GM18511 (cell line): ENCODE data around the gene GALK1.

ENCODE experiments used
- ATAC-seq: cut with Tn5 transposase; IDR thresholded peaks from one replicate; pipeline ENCODE4 v1.9.1; 2021; ENCODE audit warnings: mild to moderate bottlenecking, moderate library complexity; ENCODE audit not compliant: unreplicated experiment

GALK1 gene

DNA sequence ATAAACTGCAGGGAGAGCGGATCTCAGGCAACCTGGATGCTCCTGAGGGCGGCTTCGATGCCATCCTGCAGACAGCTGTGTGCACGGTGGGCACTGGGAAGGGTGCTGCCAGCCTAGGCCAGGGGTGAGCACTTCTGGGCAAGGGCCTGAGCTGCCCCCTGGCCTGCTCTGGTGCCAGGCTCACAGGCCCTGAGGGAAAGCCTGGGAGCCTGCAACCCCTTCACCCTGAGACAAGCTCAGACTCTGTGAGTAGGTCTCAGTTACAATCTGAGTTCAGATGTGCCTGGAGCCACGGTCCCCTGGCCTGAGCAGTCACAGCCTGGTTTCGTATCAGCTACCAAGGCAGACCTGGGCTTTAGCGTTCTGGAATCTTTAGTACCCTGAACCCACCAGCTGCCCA lies 35.6 kb downstream of the GALK1 start:
- no peak for ATAC-seq

DNA sequence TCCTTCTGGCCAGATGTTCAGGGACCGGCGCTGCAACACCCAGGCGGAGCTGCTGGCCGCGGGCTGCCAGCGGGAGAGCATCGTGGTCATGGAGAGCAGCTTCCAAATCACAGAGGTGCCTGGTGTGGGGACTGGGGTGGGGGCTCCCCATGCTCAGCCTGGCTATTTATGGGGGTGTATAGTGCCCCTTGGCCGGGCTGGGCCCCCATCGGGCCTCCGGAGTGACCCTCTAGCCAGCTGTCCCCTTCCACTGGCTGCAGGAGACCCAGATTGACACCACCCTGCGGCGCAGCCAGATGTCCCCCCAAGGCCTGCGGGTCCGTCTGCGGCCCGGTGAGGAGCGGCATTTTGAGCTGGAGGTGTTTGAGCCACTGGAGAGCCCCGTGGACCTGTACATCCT lies 37.6 kb downstream of the GALK1 start:
- no peak for ATAC-seq

DNA sequence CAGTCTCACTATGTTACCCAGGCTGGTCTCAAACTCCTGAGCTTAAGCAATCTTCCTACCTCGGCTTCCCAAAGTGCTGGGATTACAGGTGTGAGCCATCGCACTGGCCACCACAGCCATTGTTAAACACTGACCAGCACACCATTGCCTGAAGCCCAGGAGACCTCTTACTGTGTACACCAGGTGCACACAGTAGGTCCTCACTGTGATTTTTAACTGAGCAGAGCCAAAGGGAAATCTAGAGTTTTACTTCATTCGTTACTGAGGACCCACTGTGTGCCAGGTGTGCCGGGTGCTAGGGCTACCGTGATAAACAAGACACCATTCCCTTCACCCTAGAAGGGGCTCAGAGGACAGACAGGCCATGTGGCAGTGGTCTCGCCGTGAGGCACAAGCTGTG lies 39.5 kb downstream of the GALK1 start:
- no peak for ATAC-seq

DNA sequence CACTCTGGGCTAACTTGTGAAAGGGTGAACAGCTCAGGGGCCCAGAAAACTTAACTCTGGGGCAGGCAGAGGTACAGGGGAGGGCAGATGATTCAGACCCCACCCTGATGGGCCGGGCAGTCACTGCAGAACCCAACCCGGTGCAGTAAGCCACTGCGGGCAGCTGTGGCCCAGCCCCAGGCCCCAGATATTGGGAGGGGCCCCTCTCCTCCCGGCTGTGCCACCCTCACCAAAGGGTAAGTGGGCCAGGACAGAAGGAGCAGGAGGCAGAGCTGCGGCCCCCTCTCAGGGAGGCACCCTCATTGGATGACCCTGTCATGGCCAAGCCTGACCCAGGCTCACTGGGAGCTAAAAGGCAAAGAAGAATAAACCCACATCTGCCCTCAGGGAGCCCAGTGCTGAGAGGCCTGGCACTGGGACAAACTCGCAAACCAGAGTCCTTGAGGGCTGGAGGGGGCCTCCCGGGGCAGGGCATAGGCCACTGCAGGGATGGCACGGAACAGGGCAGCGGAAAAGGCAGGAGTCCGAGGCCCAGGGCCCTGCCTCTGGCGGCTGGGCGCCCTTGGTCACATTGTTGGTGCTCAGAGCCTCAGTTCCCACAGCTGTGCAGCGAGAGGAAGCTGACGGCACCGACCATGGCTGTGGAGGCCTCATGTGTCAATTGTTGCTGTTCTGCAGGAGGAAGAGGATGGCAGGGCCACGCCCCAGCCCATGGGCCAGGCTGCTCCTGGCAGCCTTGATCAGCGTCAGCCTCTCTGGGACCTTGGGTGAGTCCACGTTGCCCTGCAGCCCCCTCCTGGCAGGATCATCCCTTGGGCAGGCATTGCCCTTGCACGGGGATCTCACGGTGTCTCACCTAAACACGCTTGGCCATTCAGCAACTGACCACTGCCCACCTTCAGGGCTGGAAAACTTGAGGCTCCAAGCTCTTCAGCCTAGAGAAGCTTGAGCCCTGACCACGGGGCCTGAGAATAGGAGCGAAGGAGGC lies 40.7 kb downstream of the GALK1 start:
- no peak for ATAC-seq

DNA sequence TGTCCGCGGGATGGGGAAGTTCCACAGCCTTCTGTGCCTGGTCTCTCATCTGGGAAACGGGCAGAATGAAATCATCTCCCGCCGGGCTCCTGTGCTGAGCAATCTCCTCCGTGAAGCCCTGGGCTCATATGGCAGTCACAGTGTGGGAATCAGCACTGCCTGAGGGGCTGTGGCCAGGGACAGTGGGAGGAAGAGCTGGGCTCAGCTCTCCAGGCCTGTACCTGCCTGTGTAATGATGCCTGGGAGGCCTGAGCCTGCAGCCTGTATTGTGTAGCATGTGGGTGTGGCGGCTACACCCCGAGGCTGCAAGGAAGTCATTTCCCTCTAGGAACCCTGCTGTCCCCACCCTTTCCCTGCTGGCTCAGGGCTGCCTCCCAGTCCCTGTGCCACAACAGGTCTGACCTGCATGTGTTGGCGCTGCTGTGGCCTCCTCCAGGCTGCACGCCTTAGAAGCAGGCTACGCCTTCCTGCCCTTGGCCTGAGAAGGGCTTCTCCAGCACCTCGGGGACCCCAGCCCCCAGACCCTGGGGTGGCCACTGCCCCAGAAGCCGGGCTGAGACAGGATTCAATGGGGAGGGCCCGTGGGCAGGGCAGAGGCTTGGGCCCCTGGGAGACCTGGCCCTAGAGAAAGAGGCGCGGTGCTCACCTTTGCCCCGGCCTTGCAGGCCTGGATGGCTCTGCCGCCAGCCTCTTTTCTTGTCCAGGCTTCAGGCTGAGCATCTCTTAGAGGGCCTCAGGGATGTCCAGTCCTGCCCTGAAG lies 41.6 kb downstream of the GALK1 start:
- ATAC-seq: no peak

DNA sequence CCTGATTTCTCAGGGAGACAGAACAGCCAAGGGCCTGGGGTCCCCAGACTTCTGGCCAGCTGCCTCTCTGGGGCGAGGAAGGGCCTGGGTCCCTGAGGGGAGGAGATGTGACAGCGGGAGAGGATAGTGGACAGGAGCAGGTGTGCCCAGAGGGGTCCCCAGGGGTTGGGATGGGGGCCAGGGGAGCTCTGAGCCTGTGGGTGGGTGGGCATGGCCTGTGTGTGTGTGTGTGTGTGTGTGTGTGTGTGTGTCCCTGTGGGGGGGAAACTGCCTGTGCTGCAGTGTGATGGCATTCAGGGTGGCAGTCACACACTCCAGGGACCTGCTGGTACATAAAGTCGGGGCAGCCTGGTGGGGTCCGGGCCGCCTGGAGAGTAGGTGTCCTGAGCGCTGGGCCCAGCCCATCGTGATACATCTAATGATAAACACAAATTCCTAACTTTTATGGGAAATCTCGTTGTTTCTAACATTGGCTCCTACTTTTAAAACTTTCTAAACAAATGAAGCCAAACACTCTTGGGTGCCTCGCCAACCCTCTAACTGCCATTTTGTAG lies 42.4 kb downstream of the GALK1 start:
- no peak for ATAC-seq

DNA sequence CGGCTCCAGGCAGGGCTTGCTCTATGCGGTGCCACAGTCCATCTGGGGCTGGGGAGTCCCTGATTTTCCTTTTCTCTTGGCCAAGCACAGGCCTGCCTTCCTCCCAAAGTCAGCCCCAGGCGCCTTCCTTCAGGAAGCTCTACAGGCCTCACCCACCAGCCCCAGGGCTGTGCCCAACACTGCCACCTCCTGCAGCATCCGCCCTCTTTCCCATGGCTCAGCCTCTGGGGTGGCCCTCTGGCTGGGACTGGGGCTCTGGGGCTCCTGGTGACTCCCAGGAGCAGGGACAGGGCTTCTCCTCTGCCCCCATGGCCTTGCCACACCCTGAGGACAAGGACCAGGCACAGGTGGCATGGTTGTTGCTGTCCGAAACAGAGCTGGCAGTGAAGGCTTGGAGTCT lies 42.9 kb downstream of the GALK1 start:
- ATAC-seq: no peak

DNA sequence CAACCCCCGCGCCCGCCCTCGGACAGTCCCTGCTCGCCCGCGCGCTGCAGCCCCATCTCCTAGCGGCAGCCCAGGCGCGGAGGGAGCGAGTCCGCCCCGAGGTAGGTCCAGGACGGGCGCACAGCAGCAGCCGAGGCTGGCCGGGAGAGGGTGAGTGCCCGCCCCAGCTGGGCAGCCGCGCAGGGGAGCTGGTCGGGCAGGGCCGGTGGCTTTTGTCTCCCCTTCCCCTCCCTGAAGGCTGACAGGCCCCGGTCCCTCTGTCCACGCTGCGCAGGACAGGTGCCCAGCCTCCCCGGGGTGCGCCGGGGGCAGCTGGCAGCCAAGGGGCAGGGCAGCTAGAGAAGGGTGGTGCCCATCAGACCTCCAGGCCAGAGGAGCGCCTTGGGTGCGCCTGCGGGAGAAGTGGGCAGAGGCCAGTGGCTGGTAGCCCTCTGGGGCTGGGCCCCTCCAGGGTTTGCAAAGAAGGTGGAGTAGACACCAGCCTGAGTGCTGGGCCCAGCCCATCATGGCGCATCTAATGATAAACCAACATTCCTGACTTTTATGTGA lies 43.5 kb downstream of the GALK1 start:
- ATAC-seq: no peak

DNA sequence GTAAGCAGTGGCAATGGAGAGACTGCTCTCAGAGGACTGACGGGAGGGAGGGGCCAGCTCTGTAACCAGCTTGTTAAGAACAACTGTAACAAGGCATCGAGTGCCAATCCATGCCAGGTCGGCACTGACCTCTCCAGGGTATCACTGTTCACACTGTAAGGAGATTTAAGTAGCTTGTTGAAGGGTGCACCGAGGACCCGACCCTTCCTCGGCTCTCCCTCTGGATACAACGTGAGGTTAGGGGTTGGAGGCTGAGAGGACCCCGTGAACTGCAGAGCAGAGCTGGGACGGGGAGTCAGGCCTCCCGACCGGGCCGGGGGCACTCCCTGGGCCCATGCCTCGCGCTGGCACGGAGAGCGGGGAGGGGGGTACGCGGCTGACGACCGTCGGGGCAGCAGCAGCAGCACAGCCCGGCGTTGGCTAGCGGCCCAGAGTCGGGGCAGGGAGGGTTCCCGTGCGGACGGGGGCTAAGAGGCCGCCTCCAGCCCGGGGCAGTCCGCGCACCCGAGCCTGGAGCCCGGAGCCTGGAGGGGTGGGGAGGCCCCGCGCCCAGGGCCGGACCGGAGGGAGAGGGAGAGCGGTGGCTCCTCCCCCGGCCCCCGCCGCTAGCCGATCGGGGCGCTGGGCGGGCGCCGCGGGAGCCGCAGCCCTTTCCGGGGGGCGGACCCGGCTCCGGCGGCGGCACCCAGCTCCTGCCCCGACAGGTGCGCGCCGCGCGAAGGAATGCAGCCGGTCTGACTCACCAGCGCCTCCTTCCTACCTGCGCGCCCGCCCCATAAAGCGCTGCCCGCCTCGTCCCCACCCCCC lies 44.1 kb downstream of the GALK1 start, which contains the start of gene ITGB4:
Gene ITGB4, plus strand, starts transcription at position 804 of the 807 bp plus-strand sequence. CDS start 3,245 bp downstream, outside the sequence.
- ATAC-seq: no peak

DNA sequence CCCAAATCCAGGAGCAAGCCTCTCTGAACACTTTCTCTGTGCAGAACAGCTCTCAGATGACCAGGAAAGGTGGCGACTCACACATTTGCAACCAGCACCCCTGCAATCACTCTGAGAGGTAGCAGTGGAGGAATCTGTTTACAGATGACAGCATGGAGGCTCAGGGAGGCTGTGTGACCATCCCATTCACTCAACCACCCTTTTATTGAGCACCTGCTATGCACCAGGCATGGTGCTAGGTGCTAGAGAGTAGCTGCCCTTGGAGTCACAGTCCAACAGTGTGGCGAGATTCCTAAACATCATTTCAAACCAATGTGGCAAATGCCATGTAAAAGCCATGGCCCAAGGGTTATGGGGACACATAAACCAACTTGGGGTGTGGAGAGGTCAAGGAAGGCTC lies 45.3 kb downstream of the GALK1 start:
- ATAC-seq: no peak

DNA sequence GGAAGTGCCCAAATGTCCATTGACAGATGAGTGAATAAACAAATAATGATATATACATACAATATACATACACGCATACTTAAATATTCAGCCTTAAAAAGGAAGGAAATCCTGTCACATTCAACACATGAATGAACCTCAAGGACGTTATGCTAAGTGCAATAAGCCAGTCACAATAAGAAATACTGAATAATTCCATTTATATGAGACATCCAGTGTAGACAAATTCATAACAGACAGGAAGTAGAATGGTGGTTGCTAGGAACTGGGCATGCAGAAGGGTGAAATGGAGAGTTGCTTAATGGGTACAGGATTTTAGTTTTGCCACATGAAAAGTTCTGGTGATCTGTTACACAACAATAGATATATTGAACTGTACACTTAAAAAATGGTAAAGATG lies 52.5 kb downstream of the GALK1 start:
- no peak for ATAC-seq
